OCI-LY7 (cell line): ENCODE measurements around the gene AIM2.

Source experiments
- EZH2phosphoT487 ChIP-seq: fragments of 200-600 bp; sonication (generic); IDR thresholded peaks from 2 replicates; pipeline ENCODE4 v1.6.1; 2018; ENCODE audit warnings: low read depth, borderline replicate concordance, mild to moderate bottlenecking, mixed run types, antibody characterized with exemption, low read length, moderate library complexity, mixed read lengths
- TF ChIP-seq, protein P1 (sequence below): fragments of 200-600 bp; sonication (generic); conservative IDR thresholded peaks from 2 replicates; pipeline ENCODE4 v1.5.1; 2014; ENCODE audit warnings: mild to moderate bottlenecking, antibody characterized with exemption, low read length, moderate library complexity, mixed read lengths

DNA sequence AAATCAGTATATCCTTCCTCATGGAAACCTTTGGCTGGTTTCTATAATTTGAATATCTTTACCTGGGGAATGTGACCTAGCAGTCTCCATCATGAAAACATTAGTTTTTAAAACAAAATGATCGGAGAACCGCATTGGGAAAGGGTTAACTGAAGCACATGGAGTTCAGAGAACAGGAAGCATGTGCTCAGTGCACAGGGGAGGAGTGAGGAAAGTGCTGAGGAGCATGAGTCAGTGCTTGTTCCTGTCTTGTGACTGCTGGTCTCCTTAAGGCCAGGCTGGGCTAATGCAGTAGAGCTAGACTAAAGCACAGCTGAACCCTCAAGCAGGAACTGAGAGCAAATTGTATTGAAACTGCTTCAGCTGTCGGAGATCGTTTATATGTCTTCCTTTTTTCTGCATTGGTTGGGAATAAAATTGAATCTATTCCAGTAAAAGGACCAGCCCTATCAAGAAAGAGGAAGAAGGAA, 61.1 kb downstream of the AIM2 start:
- TF ChIP-seq, protein P1, sequence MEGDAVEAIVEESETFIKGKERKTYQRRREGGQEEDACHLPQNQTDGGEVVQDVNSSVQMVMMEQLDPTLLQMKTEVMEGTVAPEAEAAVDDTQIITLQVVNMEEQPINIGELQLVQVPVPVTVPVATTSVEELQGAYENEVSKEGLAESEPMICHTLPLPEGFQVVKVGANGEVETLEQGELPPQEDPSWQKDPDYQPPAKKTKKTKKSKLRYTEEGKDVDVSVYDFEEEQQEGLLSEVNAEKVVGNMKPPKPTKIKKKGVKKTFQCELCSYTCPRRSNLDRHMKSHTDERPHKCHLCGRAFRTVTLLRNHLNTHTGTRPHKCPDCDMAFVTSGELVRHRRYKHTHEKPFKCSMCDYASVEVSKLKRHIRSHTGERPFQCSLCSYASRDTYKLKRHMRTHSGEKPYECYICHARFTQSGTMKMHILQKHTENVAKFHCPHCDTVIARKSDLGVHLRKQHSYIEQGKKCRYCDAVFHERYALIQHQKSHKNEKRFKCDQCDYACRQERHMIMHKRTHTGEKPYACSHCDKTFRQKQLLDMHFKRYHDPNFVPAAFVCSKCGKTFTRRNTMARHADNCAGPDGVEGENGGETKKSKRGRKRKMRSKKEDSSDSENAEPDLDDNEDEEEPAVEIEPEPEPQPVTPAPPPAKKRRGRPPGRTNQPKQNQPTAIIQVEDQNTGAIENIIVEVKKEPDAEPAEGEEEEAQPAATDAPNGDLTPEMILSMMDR = no peak
- no peak for TF ChIP-seq EZH2phosphoT487
